Activated CD8-positive, alpha-beta memory T cell treated with anti-CD3 and anti-CD28 coated beads for 36 hours (primary cell): ENCODE measurements around the gene GPR87. TPM values are rescaled to one million over a fixed set of nuclear protein-coding genes. Genes with fewer than 3 reads are reported as not detected.

Experiments used
- CTCF ChIA-PET: fragments of 350-600 bp; sonication (Branson Sonifier 250); formaldehyde crosslinking; loops from one replicate; lab custom pipeline; 2021; ENCODE audit warnings: antibody characterized with exemption; lab: Charles Lee
- POLR2A ChIA-PET: fragments of 350-600 bp; sonication (Branson Sonifier 250); formaldehyde crosslinking; loops from one replicate; lab custom pipeline; 2021; ENCODE audit warnings: antibody characterized with exemption; lab: Charles Lee
- total RNA-seq, 2 experiments: library from RNA; stranded (reverse); gene quantifications; one replicate each; pipeline ENCODE4 v1.2.3, GENCODE V29; 2021

GPR87 gene
- total RNA-seq, 2 experiments from 2014 or later = 1.0 to 1.2 TPM

- ChIA-PET CTCF (no interaction called here), POLR2A (no interaction called here)
Measured at GRCh38 chr3:151265866-151266265, 50.8 kb downstream of the GPR87 start.

- POLR2A ChIA-PET = no interaction called here
Measured at GRCh38 chr3:151265166-151265565, 51.5 kb downstream of the GPR87 start.

GRCh38 chr3:151264605-151265004, 52.0 kb downstream of the GPR87 start:
- POLR2A ChIA-PET = no interaction called here
- CTCF ChIA-PET = interaction anchor here (1.0 kb wide), 1 partner anchor 37 kb away, joined by 3 read pairs; no protein-coding TSS in a partner anchor

More at GRCh38 chr3:151265166-151265565, 51.5 kb downstream of the GPR87 start:
- CTCF ChIA-PET = interaction anchor here (1.0 kb wide), 1 partner anchor 38 kb away, joined by 3 read pairs; no protein-coding TSS in a partner anchor

GRCh38 chr3:151262871-151263525, 53.6 kb downstream of the GPR87 start:
- ChIA-PET CTCF (no interaction called here), POLR2A (no interaction called here)

GRCh38 chr3:151259664-151260063, 57.0 kb downstream of the GPR87 start:
- CTCF ChIA-PET = no interaction called here
- POLR2A ChIA-PET = no interaction called here

- POLR2A ChIA-PET = no interaction called here
- CTCF ChIA-PET = no interaction called here
Measured at GRCh38 chr3:151256749-151257148, 59.9 kb downstream of the GPR87 start.

GRCh38 chr3:151248772-151249337, 67.8 kb downstream of the GPR87 start:
- ChIA-PET POLR2A (no interaction called here), CTCF (interaction anchor here (0.5 to 0.8 kb wide), 2 partner anchors 22 to 80 kb away, joined by 3 to 4 read pairs; no protein-coding TSS in a partner anchor)

Other genes starting within 250 kb of the GPR87 start
- 1 to 10 TPM; 1.5 to 1.8 TPM for gene MED12L, start 231.2 kb downstream of the GPR87 start, total RNA-seq
- gene GPR171, start 113.6 kb downstream of the GPR87 start, total RNA-seq = 100 to 1,000 TPM; 227 to 229 TPM
- 1 to 10 TPM in 1 of 2 experiments, under 1 TPM in 1; 0.65 to 1.0 TPM for gene P2RY14, start 38.3 kb downstream of the GPR87 start, total RNA-seq
- gene P2RY13, start 12.7 kb upstream of the GPR87 start, total RNA-seq = not detected
- not detected for gene P2RY12, start 67.9 kb upstream of the GPR87 start, total RNA-seq
- gene IGSF10, start 144.2 kb upstream of the GPR87 start, total RNA-seq = not detected